Ascending aorta (tissue), 2 donors: Measurements from ENCODE around the gene HMCN2. TPM values are rescaled to one million over a fixed set of nuclear protein-coding genes. Genes with fewer than 3 reads are reported as not detected.
"Not testable (repeated sequence)": the region's sequence is repeated elsewhere in the genome, so short reads cannot be mapped to it uniquely, and the experiment has no call there.

Experiments
- DNase-seq, 2 donors: peaks; one replicate each; pipeline ENCODE4 v3.0.0-alpha.2; 2019; ENCODE audit warnings: low spot score in 2 of 2
- H3K27ac ChIP-seq, 2 donors: fragments of 200-600 bp; sonication (generic); one replicate each; pipeline ENCODE4 v1.5.1; 2016 to 2017; ENCODE audit warnings: mild to moderate bottlenecking in 1 of 2
- H3K27me3 ChIP-seq: fragments of 200-600 bp; sonication (generic); one replicate; pipeline ENCODE4 v1.5.1; 2017
- H3K36me3 ChIP-seq, 2 donors: fragments of 200-600 bp; sonication (generic); one replicate each; pipeline ENCODE4 v1.5.1; 2016
- H3K4me1 ChIP-seq, 2 donors: fragments of 200-600 bp; sonication (generic); one replicate each; pipeline ENCODE4 v1.5.1; 2016 to 2017; ENCODE audit warnings: mild to moderate bottlenecking in 1 of 2
- H3K4me3 ChIP-seq, 2 donors: fragments of 200-600 bp; sonication (generic); one replicate each; pipeline ENCODE4 v1.5.1; 2016 to 2017; ENCODE audit warnings: mild to moderate bottlenecking in 1 of 2
- H3K9me3 ChIP-seq, 2 donors: fragments of 200-600 bp; sonication (generic); one replicate each; pipeline ENCODE4 v1.5.1; 2016
- intact Hi-C: fragments of 100-400 bp; cut with DNase I; formaldehyde crosslinking; loops from one replicate; pipeline ENCODE4 v1.15.1; 2023
- total RNA-seq: library from RNA; depleted of rRNA; stranded (reverse); fragments of >200 nt; gene quantifications from one replicate; pipeline ENCODE4 v1.1.0, GENCODE V29; 2016
- TF ChIP-seq, protein P1 (sequence below), 3 experiments: fragments of 200-600 bp in 2 of 3; fragments of 450-650 bp in 1 of 3; sonication (generic) in 2 of 3; IDR thresholded peaks; one replicate each; pipeline ENCODE4 v1.5.1; 2016 to 2019; ENCODE audit warnings: antibody characterized with exemption in 3 of 3, mild to moderate bottlenecking in 1 of 3, moderate library complexity in 1 of 3

Gene HMCN2
- total RNA-seq, 1 donor from 2014 or later, result 7.5 TPM

- Histone ChIP-seq H3K36me3 (no peaks in the 10 kb centered on the region), H3K4me3 (peak overlapping the region in 1 of 2 donors; percentile 60), H3K27ac (no peak overlapping the region), H3K4me1 (peaks cover 3 to 7% of the 10 kb centered on the region in 2 donors), H3K27me3 (peaks cover 9% of the 10 kb centered on the region), H3K9me3 (no peaks in the 10 kb centered on the region)
- no peak for DNase-seq
- intact Hi-C loops, result no loop called here
- TF ChIP-seq, protein P1, sequence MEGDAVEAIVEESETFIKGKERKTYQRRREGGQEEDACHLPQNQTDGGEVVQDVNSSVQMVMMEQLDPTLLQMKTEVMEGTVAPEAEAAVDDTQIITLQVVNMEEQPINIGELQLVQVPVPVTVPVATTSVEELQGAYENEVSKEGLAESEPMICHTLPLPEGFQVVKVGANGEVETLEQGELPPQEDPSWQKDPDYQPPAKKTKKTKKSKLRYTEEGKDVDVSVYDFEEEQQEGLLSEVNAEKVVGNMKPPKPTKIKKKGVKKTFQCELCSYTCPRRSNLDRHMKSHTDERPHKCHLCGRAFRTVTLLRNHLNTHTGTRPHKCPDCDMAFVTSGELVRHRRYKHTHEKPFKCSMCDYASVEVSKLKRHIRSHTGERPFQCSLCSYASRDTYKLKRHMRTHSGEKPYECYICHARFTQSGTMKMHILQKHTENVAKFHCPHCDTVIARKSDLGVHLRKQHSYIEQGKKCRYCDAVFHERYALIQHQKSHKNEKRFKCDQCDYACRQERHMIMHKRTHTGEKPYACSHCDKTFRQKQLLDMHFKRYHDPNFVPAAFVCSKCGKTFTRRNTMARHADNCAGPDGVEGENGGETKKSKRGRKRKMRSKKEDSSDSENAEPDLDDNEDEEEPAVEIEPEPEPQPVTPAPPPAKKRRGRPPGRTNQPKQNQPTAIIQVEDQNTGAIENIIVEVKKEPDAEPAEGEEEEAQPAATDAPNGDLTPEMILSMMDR (IDR thresholded peaks at IDR 0.05), result no peak
Observed at GRCh38 chr9:130433947-130434262, 168.3 kb downstream of the HMCN2 start.

DNA sequence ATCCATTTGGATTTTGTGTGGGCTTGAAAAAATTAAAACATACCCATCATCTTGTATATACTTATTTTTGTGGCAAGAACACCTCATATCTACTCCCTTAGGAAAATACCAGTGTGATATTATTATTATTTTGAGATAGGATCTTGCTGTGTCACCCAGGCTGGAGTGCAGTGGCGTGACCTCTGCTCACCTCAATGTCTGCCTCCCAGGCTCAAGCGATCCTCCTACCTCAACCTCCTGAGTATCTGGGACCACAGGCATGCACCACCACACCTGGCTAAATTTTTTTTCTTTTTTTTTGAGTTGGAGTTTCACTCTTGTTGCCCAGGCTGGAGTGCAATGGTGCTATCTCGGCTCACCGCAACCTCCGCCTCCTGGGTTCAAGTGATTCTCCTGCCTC lies 169.1 kb downstream of the HMCN2 start:
- H3K36me3 ChIP-seq, H3K27me3 ChIP-seq, H3K9me3 ChIP-seq, H3K4me1 ChIP-seq, DNase-seq, intact Hi-C loops, H3K4me3 ChIP-seq, H3K27ac ChIP-seq: not testable (repeated sequence)

DNA sequence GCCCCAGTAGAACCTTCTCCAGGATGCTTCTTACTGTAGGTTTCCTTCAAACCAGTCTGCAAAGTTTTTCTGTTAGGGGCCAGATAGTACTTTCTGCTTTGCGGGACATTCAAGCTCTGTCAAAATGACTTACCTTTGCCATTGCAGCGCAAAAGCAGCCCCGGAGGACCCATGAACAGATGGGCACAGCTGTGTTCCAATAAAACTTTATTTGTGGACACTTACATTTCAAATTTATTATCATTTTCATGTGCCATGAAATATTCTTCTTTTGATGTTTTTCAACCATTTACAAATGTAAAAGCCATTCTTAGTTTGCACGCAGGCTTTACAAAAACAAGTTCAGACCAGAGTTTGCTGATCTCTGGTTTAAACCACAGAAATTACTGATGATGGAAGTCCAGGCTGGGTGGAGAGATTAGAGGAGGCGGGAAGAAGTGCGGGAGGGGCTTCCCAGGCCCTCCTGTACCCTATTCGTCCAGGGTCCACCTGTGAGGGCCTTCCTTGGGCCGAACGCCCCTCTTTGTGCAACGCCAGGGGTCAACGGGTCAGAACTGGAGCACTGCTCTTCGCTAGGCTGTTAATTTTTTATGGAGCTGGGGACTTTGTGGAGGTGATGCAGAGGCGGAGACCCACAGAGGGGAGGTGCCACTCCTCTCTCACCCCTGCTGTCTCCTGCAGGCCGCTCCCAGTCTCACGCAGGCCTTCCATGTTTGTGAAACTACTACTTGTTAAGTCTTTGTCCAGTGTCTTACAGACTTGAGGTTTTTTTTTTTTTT lies 171.6 kb downstream of the HMCN2 start:
- TF ChIP-seq, protein P1 (IDR thresholded peaks at IDR 0.05), result no peak
- DNase-seq, result no peak
- H3K27ac ChIP-seq, result no peak overlapping the region
- peaks cover 9% of the 10 kb centered on the region for H3K27me3 ChIP-seq
- peaks cover 3 to 7% of the 10 kb centered on the region in 2 donors for H3K4me1 ChIP-seq
- H3K9me3 ChIP-seq, result peaks cover 0 to 6% of the 10 kb centered on the region in 2 donors
- H3K4me3 ChIP-seq, result no peak overlapping the region
- intact Hi-C loops, result no loop called here
- no peaks in the 10 kb centered on the region for H3K36me3 ChIP-seq

DNA sequence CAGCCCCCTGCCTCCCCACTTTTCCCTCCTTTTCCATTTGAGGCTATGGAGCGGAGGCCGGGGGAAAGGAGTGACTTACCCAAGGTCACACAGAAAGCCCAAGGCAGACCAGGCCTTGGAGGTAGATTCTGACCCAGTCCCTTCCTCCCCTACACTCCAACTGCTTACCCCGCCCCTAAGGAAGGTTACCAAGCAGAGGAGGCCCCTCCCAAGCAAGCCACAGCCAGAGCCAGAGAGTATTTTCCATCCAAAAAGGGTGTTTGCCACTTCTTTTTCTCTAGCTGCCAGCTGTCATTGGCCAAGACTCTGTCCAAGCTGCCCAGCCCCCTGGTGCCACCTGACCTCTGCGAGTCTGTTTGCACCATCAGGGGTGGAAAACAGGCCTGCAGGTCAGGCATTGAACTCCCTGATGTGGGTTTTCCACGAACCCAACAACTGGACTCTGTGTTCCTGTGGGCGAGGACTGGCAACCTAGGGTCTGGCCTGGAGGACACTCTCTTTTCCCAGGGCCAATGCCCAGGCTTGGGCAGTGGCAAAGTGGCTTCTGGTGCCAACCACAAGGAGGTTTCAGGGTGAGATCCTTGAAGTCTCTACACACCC lies 172.9 kb downstream of the HMCN2 start:
- intact Hi-C loops, result no loop called here
- peaks cover 0 to 6% of the 10 kb centered on the region in 2 donors for H3K9me3 ChIP-seq
- H3K36me3 ChIP-seq, result no peaks in the 10 kb centered on the region
- no peak for DNase-seq
- TF ChIP-seq, protein P1 (IDR thresholded peaks at IDR 0.05), result no peak
- H3K4me1 ChIP-seq, result peaks cover under 1 to 2% of the 10 kb centered on the region in 2 donors
- peaks cover 8% of the 10 kb centered on the region for H3K27me3 ChIP-seq
- H3K27ac ChIP-seq, result no peak overlapping the region
- H3K4me3 ChIP-seq, result no peak overlapping the region

DNA sequence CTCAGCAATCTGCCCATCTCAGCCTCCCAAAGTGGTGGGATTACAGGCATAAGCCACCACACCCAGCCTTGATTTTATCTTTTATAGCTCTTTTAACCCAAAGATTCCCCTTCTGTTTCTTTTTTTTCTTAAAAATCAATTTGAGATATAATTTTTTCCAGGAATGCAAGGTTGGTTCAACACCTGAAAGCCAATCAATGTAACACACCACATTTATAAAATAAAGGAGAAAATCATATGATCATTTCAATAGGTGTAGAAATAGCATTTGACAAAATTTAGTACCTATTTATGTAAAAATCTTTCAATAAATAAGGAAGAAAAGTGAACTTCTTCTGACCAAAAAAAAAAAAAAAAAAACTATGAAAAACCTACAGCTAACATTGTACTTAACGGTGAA lies 175.5 kb downstream of the HMCN2 start:
- no peak for DNase-seq
- TF ChIP-seq, protein P1 (IDR thresholded peaks at IDR 0.05), result no peak
- Histone ChIP-seq H3K4me3 (no peak overlapping the region), H3K27me3 (no peaks in the 10 kb centered on the region), H3K27ac (no peak overlapping the region), H3K4me1 (peaks cover 0 to 5% of the 10 kb centered on the region in 2 donors), H3K9me3 (peaks cover 0 to 6% of the 10 kb centered on the region in 2 donors), H3K36me3 (no peaks in the 10 kb centered on the region)
- intact Hi-C loops, result no loop called here

GRCh38 chr9:130442746-130443455 lies 177.3 kb downstream of the HMCN2 start:
- intact Hi-C loops, result no loop called here
- Histone ChIP-seq H3K4me1 (peaks cover 7 to 23% of the 10 kb centered on the region in 2 donors), H3K27ac (no peak overlapping the region)

More at GRCh38 chr9:130442746-130443455, 177.3 kb downstream of the HMCN2 start:
- TF ChIP-seq, protein P1 (IDR thresholded peaks at IDR 0.05), result no peak
- no peaks in the 10 kb centered on the region for H3K36me3 ChIP-seq
- H3K4me3 ChIP-seq, result no peak overlapping the region
- DNase-seq, result no peak
- H3K9me3 ChIP-seq, result peaks cover 0 to 6% of the 10 kb centered on the region in 2 donors
- H3K27me3 ChIP-seq, result no peaks in the 10 kb centered on the region
